Uterus (tissue), 4 donors: ENCODE data around the gene SLC4A2. TPM values are rescaled to one million over a fixed set of nuclear protein-coding genes. Genes with fewer than 3 reads are reported as not detected.

Experiments used
- DNase-seq, 2 donors: peaks; one replicate each; pipeline ENCODE4 v3.0.0-alpha.2; 2019 to 2020
- H3K27ac ChIP-seq, 2 donors: fragments of 200-600 bp; sonication (generic); 1 replicate in 1 of 2; 2 replicates in 1 of 2; pipeline ENCODE4 v1.5.1; 2016 to 2018
- H3K27me3 ChIP-seq, 2 donors: fragments of 200-600 bp; sonication (generic); one replicate each; pipeline ENCODE4 v1.5.1; 2018 to 2019; ENCODE audit warnings: control low read depth in 1 of 2
- H3K36me3 ChIP-seq, 2 donors: fragments of 200-600 bp; sonication (generic); one replicate each; pipeline ENCODE4 v1.5.1; 2019; ENCODE audit warnings: control low read depth in 1 of 2
- H3K4me1 ChIP-seq, 2 donors: fragments of 200-600 bp; sonication (generic); one replicate each; pipeline ENCODE4 v1.5.1; 2018 to 2019; ENCODE audit warnings: control low read depth in 1 of 2
- H3K4me3 ChIP-seq, 2 donors: fragments of 200-600 bp; sonication (generic); 1 replicate in 1 of 2; 2 replicates in 1 of 2; pipeline ENCODE4 v1.5.1; 2018 to 2019; ENCODE audit warnings: mild to moderate bottlenecking in 1 of 2
- H3K9me3 ChIP-seq, 2 donors: fragments of 200-600 bp; sonication (generic); one replicate each; pipeline ENCODE4 v1.5.1; 2019; ENCODE audit warnings: control low read depth in 1 of 2
- POLR2A ChIP-seq, 2 donors: fragments of 450-650 bp; IDR thresholded peaks; one replicate each; pipeline ENCODE4 v1.6.1; 2016; ENCODE audit warnings: antibody characterized with exemption in 2 of 2, mild to moderate bottlenecking in 1 of 2, moderate library complexity in 1 of 2
- intact Hi-C: fragments of 100-400 bp; cut with DNase I; formaldehyde crosslinking; loops from one replicate; pipeline ENCODE4 v1.15.1; 2023; ENCODE audit warnings: low total_unique reads
- total RNA-seq, 4 donors: library from RNA; depleted of rRNA in 3 of 4; stranded (reverse); fragments of >200 nt in 3 of 4; gene quantifications; one replicate each; pipeline versions ENCODE4 v1.1.0 to v1.2.4, GENCODE V29; 2014 to 2023
- TF ChIP-seq, protein P1 (sequence below), 4 experiments: fragments of 200-600 bp in 2 of 4; fragments of 450-650 bp in 2 of 4; sonication (generic) in 2 of 4; IDR thresholded peaks; one replicate each; pipeline ENCODE4 v1.5.1; 2016 to 2019; ENCODE audit warnings: antibody characterized with exemption in 4 of 4, mild to moderate bottlenecking in 2 of 4, moderate library complexity in 1 of 4
- donor health status: DM: yes; HTN: yes; CAD: no.

Gene SLC4A2
- total RNA-seq, 4 donors from 2014 or later, result 37.4 to 177 (median 88.6) TPM

DNA sequence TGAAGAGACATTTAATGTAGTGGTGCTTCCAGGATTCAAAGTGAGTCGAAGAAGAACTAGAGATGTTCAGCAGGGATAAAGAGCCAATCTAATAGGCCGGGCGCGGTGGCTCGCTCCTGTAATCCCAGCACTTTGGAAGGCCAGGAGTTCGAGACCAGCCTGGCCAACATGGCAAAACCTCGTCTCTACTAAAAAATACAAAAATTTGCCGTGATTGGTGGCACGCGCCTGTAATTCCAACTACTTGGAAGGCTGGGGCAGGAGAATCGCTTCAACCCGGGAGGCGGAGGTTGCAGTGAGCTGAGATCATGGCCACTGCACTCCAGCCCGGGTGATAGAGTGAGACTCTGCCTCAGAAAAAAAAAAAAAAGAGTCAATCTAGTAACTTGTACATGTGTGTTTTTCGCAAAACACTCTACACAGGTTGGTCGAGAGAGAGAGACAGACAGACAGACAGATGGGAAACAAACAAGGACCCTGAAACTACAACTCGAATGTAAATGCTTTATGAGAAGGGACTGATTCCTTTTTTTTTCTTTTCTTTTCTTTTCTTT, 30.4 kb upstream of the SLC4A2 start:
- no peaks in the 10 kb centered on the region for H3K9me3 ChIP-seq
- TF ChIP-seq POLR2A (IDR thresholded peaks at IDR 0.05), result no peak
- TF ChIP-seq, protein P1, sequence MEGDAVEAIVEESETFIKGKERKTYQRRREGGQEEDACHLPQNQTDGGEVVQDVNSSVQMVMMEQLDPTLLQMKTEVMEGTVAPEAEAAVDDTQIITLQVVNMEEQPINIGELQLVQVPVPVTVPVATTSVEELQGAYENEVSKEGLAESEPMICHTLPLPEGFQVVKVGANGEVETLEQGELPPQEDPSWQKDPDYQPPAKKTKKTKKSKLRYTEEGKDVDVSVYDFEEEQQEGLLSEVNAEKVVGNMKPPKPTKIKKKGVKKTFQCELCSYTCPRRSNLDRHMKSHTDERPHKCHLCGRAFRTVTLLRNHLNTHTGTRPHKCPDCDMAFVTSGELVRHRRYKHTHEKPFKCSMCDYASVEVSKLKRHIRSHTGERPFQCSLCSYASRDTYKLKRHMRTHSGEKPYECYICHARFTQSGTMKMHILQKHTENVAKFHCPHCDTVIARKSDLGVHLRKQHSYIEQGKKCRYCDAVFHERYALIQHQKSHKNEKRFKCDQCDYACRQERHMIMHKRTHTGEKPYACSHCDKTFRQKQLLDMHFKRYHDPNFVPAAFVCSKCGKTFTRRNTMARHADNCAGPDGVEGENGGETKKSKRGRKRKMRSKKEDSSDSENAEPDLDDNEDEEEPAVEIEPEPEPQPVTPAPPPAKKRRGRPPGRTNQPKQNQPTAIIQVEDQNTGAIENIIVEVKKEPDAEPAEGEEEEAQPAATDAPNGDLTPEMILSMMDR (IDR thresholded peaks at IDR 0.05), result no peak
- H3K4me1 ChIP-seq, result peaks cover 0 to 5% of the 10 kb centered on the region in 2 donors
- H3K27me3 ChIP-seq, result no peaks in the 10 kb centered on the region
- peak overlapping the region; percentile 69 for H3K4me3 ChIP-seq
- intact Hi-C loops, result loop anchor here (10.0 kb wide), 1 partner anchor 86 kb away; no protein-coding TSS in a partner anchor
- DNase-seq, result no peak
- H3K27ac ChIP-seq, result peak overlapping the region; percentile 78 to 82
- no peaks in the 10 kb centered on the region for H3K36me3 ChIP-seq

- H3K9me3 ChIP-seq, result no peaks in the 10 kb centered on the region
Measured at GRCh38 chr7:151031011-151031410, 28.4 kb upstream of the SLC4A2 start.

DNA sequence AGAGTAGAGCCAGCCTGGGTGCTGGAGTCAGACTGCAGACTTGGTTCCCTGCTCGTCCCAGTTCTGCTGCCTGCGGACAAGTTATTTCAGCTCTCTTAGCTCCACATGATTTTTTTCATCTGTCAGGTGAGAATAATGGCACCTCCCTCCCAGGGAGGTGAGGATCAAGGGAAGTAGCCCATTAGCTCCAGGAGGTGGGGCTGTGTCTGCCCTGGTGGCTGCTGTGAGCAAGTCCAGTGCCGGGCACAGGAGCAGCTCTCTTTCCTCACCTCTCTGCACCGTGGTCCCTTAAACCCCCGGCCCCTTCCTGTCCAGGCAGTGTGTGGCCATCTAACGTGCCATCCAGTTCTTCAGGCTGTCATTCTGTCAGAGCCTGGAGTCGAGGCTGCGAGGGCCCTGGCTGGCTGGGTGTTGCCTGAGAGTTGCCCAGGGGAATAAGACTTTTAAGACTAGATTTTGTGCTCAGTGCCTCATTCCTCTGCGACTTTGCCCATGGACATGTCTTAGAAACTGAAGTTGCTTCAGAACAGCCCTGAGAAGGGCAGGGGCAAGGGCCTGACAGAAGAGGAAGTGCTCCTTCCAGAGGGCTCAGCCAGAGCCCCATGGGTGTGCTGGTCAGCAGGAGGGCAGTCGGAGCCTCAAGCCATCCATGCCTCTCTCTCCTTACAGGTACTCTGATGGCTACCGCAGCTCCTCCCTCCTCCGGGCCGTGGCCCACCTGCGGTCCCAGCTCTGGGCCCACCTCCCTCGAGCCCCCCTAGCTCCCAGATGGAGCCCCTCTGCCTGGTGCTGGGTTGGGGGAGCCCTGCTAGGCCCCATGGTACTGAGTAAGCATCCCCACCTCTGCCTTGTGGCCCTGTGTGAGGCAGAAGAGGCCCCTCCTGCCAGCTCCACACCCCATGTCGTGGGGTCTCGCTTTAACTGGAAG, 26.2 kb upstream of the SLC4A2 start:
- H3K36me3 ChIP-seq, result no peaks in the 10 kb centered on the region
- H3K9me3 ChIP-seq, result no peaks in the 10 kb centered on the region
- H3K4me1 ChIP-seq, result peaks cover 0 to 6% of the 10 kb centered on the region in 2 donors
- no peak for DNase-seq
- H3K4me3 ChIP-seq, result no peak overlapping the region
- TF ChIP-seq POLR2A (IDR thresholded peaks at IDR 0.05), result no peak
- TF ChIP-seq, protein P1 (IDR thresholded peaks at IDR 0.05), result no peak
- no peaks in the 10 kb centered on the region for H3K27me3 ChIP-seq
- intact Hi-C loops, result no loop called here
- no peak overlapping the region for H3K27ac ChIP-seq

More at GRCh38 chr7:151031011-151031410, 28.4 kb upstream of the SLC4A2 start:
- Histone ChIP-seq H3K36me3 (no peaks in the 10 kb centered on the region), H3K27ac (peak overlapping the region in 1 of 2 donors; percentile 76), H3K27me3 (no peaks in the 10 kb centered on the region), H3K4me1 (peaks cover 0 to 5% of the 10 kb centered on the region in 2 donors), H3K4me3 (no peak overlapping the region)
- no peak for DNase-seq
- intact Hi-C loops, result no loop called here
- TF ChIP-seq, protein P1 (IDR thresholded peaks at IDR 0.05), result no peak
- TF ChIP-seq POLR2A (IDR thresholded peaks at IDR 0.05), result no peak

- H3K27ac ChIP-seq, result no peak overlapping the region
- no peaks in the 10 kb centered on the region for H3K27me3 ChIP-seq
- H3K4me3 ChIP-seq, result no peak overlapping the region
- H3K36me3 ChIP-seq, result no peaks in the 10 kb centered on the region
- intact Hi-C loops, result no loop called here
- no peaks in the 10 kb centered on the region for H3K9me3 ChIP-seq
- TF ChIP-seq, protein P1 (IDR thresholded peaks at IDR 0.05), result no peak
- no peak for TF ChIP-seq POLR2A (IDR thresholded peaks at IDR 0.05)
- H3K4me1 ChIP-seq, result peaks cover 0 to 12% of the 10 kb centered on the region in 2 donors
- no peak for DNase-seq
Measured at GRCh38 chr7:151033864-151034249, 25.5 kb upstream of the SLC4A2 start.
